HG03064 (cell line): ENCODE results near the gene HABP2.

ENCODE experiments used
- ATAC-seq: cut with Tn5 transposase; IDR thresholded peaks from one replicate; pipeline ENCODE4 v1.9.1; 2021; ENCODE audit warnings: low read depth; ENCODE audit not compliant: unreplicated experiment

The HABP2 gene

GRCh38 chr10:113553149-113553548 lies 296 bp downstream of the HABP2 start:
- no peak for ATAC-seq

- no peak for ATAC-seq
Measured at GRCh38 chr10:113554214-113554613, 1.4 kb downstream of the HABP2 start.

- no peak for ATAC-seq
Measured at GRCh38 chr10:113555245-113555644, 2.4 kb downstream of the HABP2 start.

- ATAC-seq = no peak
Measured at GRCh38 chr10:113555751-113556150, 2.9 kb downstream of the HABP2 start.

- no peak for ATAC-seq
Measured at GRCh38 chr10:113557424-113557862, 4.6 kb downstream of the HABP2 start.

DNA sequence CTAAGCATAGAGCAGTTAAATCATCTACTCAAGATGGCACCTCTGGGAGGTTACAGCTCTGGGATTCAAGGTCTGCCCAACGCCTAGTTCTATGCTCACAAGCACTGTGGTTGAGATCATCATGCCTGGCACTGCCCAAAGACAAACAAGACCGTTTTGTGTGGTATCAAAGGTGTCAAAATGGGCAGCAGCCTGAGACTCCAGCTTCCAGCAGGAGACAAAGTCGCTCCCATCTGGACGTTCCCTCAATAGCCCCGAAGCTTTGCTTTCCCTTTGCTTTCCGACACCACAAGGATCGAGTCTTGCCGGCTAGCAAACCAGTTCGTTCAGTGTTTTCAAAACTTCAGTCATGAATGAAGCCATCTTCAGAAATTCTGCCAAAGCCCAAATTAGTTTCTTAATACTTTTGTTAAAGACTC lies 5.1 kb downstream of the HABP2 start:
- ATAC-seq = no peak

DNA sequence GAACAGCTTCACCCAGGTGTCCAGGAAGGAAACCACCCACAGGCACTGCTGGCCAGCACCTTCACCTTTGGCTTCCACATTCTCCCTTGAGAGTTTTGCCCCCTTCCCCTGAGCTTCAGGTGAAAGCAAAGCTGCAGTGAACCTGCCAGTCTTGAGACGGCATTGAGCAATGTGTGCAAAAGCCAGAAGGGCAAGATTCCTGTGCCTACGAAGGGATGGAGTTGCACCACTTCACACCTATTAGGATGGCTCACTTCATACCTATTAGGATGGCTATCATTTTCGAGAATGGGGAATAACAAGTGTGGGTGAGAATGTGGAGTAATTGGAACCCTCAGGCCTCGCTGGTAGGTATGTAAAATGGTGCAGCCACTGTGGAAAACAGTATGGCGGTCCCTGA lies 7.2 kb downstream of the HABP2 start:
- no peak for ATAC-seq

- no peak for ATAC-seq
Measured at GRCh38 chr10:113561214-113561613, 8.4 kb downstream of the HABP2 start.

DNA sequence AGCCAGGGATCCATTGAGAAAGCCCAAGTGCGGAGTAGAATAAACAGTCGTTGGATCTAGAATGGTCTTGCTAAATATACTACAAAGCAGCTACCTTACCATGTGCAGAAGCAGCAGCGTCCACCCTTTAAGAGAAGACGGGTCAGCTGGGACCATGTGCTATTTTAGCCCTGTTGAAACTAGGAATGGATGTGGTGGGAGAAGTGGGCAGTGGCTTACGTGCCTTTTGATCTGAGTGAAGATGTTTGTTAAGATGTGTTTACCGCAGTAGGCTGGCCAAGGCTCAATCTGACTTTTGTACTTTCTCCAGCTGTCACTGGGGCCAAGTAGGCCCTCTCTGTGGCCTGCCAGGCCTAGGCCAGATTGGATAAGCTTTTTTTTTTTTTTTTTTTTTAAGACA lies 9.2 kb downstream of the HABP2 start:
- ATAC-seq = no peak

- ATAC-seq = no peak
Measured at GRCh38 chr10:113562704-113563103, 9.9 kb downstream of the HABP2 start.

- ATAC-seq = peak; percentile 95
Measured at GRCh38 chr10:113563306-113564088, 10.6 kb downstream of the HABP2 start.

GRCh38 chr10:113565364-113565763 lies 12.5 kb downstream of the HABP2 start:
- no peak for ATAC-seq

- ATAC-seq = no peak
Measured at GRCh38 chr10:113566888-113567287, 14.0 kb downstream of the HABP2 start.

DNA sequence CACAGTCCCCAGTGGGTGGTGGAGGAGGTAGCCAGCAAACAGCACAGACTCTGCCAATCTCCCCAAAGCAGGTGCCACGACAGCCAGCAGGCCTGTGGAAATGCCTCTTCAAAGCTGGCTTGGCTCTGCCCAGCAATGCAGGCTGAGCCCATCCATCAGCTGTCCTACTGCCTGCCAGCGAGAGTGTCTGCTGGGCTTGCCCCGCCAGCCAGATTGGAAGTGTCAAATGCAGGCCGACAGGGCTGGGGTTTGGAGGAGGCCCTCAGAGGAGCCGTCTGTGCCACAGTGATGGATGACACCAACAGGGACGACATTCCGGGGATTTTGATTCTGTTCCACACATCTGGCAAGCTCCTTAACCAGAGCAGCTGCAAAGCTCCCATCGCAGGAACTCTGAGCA lies 16.7 kb downstream of the HABP2 start:
- ATAC-seq = no peak

DNA sequence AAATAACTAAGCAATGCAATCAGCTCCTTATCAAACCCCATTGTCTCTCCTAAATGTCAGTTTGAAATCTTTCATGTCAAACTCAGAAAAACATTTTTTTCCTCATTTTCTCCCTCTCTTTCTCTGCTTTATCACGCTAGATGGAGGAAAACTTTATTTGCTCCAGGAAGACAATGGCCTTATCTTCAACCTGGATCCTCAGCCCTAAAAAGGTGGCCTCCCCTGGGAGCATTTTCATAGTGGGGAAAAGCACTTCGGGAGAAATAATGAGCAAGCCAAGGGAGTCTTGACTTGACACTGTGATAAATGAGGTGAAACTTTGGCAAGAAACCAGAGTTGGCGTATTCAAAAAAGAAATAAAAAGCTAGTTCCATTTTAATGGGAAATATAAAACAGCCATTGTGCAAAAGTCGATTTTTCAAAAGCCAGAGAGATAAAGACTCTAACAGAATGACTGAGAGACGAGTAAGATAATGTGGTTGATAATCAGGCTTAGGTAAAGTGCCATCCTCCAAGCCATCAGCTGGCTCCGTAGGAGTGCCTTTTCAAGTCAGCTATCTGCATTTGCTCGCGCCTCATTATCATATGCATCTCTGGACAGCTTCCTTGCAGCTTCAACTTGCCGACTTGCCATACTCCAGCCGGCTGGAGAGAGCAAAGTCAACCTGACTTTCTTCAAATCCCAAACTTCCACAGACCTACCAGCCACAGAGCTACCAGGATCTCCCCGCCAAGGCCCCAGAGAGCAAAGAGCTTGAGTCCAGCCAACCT lies 19.9 kb downstream of the HABP2 start:
- no peak for ATAC-seq

GRCh38 chr10:113573368-113573767 lies 20.5 kb downstream of the HABP2 start:
- no peak for ATAC-seq

DNA sequence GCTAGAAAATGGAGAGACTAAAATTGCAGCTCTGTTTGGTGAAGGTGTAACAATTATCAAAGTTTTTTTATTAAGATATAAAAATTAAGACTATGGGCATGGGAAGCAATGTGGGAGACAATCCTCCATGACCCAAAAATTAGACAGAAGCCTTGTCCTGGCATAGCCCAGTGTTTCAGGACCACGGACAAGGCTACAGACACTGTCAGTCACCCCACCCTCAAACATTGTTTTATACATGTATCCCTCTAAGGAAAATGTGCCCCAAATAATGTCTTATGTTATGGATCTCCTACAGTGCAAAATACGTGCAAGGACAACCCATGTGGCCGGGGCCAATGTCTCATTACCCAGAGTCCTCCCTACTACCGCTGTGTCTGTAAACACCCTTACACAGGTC lies 24.0 kb downstream of the HABP2 start:
- no peak for ATAC-seq

GRCh38 chr10:113578773-113579172 lies 25.9 kb downstream of the HABP2 start:
- no peak for ATAC-seq

GRCh38 chr10:113581092-113581491 lies 28.2 kb downstream of the HABP2 start:
- no peak for ATAC-seq

- no peak for ATAC-seq
Measured at GRCh38 chr10:113583571-113583970, 30.7 kb downstream of the HABP2 start.

DNA sequence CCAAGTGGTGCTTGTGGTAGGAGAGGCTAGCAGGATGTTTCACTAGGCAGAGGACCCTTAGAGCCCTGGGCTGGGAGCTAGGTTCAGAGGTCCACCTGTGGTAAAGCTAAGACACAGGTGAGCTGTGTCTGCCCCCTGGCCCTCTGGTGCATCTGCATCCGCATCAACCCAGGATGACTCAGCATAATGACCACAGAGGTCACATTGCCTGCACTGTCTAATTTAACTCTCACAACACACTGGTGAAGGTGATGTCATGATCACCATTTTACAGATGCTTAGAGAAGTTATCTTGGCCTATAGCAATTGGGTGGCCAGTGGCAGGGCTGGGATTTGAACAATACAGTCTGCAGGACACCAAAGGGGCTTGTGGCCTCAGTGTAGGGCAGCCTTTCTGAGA lies 33.1 kb downstream of the HABP2 start:
- no peak for ATAC-seq

DNA sequence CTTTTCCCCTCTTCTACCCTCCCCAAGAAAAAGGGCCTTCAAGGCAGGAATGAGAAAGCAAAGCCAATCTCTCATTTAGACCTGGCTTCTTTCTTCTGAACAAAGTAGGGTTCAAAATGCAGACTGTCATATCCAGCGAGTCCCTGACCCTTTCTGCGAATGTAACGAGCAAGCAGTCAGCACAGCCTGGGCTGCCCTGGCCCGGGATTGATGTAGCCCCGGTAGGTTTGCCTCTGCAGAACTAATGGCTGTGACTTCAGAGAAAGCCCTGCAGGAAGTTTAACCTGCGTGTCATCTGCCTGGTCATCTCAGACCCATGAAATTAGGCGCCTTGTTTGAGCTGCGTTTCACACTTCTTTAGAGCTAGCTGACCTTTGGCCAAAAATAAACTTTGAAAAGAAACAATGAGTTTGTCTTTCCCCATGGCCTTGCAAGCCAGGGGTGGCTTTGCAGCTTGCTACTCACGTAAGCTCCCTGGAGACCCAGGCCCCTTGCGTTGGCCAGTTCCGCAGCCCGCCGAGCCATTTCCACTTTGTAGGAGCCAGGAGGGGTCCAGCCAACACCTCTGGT lies 36.4 kb downstream of the HABP2 start:
- ATAC-seq = no peak
